HG02623 (cell line): ENCODE data around the gene CAV1.

Source experiments
- ATAC-seq: cut with Tn5 transposase; IDR thresholded peaks from one replicate; pipeline ENCODE4 v1.9.1; 2021; ENCODE audit warnings: moderate library complexity; ENCODE audit not compliant: unreplicated experiment

The CAV1 gene

GRCh38 chr7:116610210-116610609 is 85.4 kb downstream of the CAV1 start:
- ATAC-seq = no peak

DNA sequence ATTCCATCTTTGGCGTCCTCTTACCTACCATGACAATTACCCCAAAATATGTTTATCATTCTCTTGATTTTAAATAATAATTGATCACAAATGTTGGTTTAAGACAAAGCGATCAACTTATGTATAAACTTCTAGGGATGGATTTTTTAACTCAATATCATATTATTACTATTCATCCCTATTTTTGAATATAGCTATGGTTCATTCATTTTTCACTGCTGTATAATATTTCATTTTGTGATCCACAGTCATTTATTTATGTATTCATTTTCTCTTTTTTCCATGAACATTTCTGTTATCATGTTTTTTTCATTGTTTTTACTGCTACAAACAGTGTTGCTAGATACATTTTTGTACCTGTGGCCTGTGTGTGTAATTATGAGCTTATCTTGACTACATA is 85.9 kb downstream of the CAV1 start:
- ATAC-seq = no peak
